SK-N-SH treated with all-trans-retinoic acid at 6 μM for 48 hours (cell line): ENCODE data around the gene C8G.

Experiments used
- ARNTL ChIP-seq: fragments of 450-650 bp; formaldehyde crosslinking; IDR thresholded peaks from 2 replicates; pipeline ENCODE4 v1.5.0; 2020; ENCODE audit warnings: low read depth, mild to moderate bottlenecking, moderate library complexity, borderline replicate concordance
- BACH2 ChIP-seq: fragments of 250-450 bp; sonication (Bioruptor Pico); IDR thresholded peaks from 2 replicates; pipeline ENCODE4 v1.9.0; 2021; ENCODE audit warnings: mild to moderate bottlenecking, borderline replicate concordance
- CSDC2 ChIP-seq: fragments of 250-450 bp; sonication (Bioruptor Pico); IDR thresholded peaks from 2 replicates; pipeline ENCODE4 v1.5.0; 2020; ENCODE audit warnings: mild to moderate bottlenecking, moderate library complexity
- OSR1 ChIP-seq: fragments of 250-450 bp; sonication (Bioruptor Pico); IDR thresholded peaks from 2 replicates; pipeline ENCODE4 v1.8.0; 2022; ENCODE audit warnings: moderate library complexity, mild to moderate bottlenecking, inconsistent platforms
- PATZ1 ChIP-seq: fragments of 250-450 bp; sonication (Bioruptor Pico); IDR thresholded peaks from 2 replicates; pipeline ENCODE4 v1.8.0; 2020; ENCODE audit warnings: mild to moderate bottlenecking, moderate library complexity, borderline replicate concordance
- POU6F1 ChIP-seq: fragments of 250-450 bp; sonication (Bioruptor Pico); IDR thresholded peaks from 2 replicates; pipeline ENCODE4 v1.8.0; 2021; ENCODE audit warnings: low read depth, mild to moderate bottlenecking, moderate library complexity, borderline replicate concordance
- RARB ChIP-seq: fragments of 250-450 bp; sonication (Bioruptor Pico); IDR thresholded peaks from 2 replicates; pipeline ENCODE4 v1.8.0; 2021; ENCODE audit warnings: mild to moderate bottlenecking, moderate library complexity
- ZC3H10 ChIP-seq: fragments of 250-450 bp; sonication (Bioruptor Pico); IDR thresholded peaks from 2 replicates; pipeline ENCODE4 v1.5.1; 2021; ENCODE audit warnings: mild to moderate bottlenecking, moderate library complexity
- TF ChIP-seq, protein P1 (sequence below): fragments of 250-450 bp; sonication (Bioruptor Pico); IDR thresholded peaks from 2 replicates; pipeline ENCODE4 v1.5.0; 2020; ENCODE audit warnings: mild to moderate bottlenecking, moderate library complexity

GRCh38 chr9:136972335-136972734, 27.3 kb downstream of the C8G start:
- no peak for TF ChIP-seq RARB (CRISPR knock-in tag)
- no peak for TF ChIP-seq POU6F1
- TF ChIP-seq, protein P1, sequence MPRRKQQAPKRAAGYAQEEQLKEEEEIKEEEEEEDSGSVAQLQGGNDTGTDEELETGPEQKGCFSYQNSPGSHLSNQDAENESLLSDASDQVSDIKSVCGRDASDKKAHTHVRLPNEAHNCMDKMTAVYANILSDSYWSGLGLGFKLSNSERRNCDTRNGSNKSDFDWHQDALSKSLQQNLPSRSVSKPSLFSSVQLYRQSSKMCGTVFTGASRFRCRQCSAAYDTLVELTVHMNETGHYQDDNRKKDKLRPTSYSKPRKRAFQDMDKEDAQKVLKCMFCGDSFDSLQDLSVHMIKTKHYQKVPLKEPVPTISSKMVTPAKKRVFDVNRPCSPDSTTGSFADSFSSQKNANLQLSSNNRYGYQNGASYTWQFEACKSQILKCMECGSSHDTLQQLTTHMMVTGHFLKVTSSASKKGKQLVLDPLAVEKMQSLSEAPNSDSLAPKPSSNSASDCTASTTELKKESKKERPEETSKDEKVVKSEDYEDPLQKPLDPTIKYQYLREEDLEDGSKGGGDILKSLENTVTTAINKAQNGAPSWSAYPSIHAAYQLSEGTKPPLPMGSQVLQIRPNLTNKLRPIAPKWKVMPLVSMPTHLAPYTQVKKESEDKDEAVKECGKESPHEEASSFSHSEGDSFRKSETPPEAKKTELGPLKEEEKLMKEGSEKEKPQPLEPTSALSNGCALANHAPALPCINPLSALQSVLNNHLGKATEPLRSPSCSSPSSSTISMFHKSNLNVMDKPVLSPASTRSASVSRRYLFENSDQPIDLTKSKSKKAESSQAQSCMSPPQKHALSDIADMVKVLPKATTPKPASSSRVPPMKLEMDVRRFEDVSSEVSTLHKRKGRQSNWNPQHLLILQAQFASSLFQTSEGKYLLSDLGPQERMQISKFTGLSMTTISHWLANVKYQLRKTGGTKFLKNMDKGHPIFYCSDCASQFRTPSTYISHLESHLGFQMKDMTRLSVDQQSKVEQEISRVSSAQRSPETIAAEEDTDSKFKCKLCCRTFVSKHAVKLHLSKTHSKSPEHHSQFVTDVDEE: no peak
- TF ChIP-seq CSDC2 (CRISPR knock-in tag): no peak
- no peak for TF ChIP-seq PATZ1 (CRISPR knock-in tag)
- no peak for TF ChIP-seq ARNTL (CRISPR knock-in tag)
- no peak for TF ChIP-seq ZC3H10
- TF ChIP-seq OSR1 (CRISPR knock-in tag): no peak
- no peak for TF ChIP-seq BACH2
